Measurements from ENCODE around the gene RNF157.

Gene RNF157

GRCh38 chr17:76121932-76122430, 118.3 kb downstream of the RNF157 start:
- DNase-seq, result peak in 1 of 2 experiments; percentile 31

DNA sequence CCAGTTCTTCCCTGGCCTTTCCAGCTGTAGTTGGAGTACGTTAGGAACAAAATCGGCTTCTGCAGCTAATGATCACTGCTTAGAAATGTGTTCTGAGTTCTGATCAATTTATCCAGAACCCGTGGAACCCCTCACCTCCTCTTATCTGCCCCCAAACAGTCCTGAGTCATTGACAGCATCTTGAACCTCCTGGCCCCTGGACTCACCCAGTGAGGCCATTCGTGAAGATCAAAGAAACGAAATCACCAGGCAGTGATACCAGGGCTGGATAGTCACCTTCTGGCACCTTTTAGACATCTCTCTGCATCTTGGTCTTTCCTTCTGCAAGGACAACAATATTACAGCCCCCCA, 119.7 kb downstream of the RNF157 start:
- no peak for DNase-seq

DNA sequence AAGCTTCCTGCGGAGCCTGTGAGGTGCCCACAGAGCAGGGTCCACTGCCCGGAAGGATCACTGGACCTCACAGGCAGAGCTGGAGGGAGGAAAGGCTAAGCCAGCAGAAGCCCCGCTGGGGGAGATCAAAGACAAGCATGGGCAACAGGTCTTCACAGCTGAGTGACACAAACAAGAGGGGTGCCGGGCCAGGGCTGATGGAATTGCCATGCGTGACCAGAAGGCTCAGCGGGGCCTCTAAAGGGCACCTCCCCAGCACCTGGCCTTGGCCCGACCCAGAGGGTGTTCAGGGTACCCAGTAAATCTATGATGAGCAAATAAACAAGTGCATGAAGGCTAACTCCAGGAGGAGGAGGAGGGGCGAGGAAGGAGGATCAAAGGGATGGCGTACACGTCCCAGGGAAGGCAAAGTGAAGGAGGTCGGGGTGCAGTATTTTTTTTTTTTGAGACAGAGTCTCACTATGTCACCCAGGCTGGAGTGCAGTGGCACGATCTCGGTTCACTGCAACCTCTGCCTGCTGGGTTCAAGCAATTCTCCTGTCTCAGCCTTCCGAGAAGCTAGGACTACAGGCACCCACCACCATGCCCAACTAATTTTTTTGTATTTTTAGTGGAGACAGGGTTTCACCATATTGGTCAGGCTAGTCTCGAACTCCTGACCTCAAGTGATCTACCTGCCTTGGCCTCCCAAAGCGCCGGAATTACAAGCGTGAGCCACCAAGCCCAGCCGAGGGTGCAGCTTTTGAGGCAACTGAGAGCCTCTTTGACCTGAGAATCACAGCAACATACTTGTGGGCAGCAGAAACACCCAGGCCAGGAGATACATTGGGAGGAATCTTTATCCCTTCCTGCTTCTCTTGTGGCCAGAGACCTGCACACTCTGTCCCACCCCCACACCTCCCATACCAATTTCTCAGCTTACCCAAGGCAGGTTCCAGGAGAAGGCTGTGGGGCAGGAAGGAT, 120.6 kb downstream of the RNF157 start:
- DNase-seq, result no peak

DNA sequence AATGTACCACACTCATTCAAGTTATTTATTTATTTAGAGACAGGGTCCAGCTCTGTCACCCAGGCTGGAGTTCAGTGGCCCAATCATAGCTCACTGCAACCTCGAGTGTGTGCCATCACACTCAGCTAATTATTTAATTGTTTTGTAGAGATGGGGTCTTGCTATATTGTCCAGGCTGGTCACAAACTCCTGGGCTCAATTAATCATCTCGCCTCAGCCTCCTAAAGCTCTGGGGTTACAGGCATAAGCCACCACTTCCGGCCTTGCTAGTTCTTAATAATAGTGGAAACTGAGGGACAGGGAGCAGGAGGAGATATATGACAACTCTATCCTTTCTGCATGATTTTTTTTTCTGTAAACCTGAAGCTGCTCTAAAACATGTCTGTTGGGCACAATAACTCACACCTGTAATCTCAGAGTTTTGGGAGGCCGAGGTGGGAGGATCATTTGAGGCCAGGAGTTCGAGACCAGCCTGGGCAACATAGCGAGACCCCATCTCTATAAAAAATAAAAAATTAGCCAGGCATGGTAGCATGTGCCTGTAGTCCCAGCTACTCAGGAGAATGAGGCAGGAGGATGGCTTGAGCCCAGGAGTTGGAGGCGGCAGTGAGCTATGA, 125.0 kb downstream of the RNF157 start:
- no peak for DNase-seq

GRCh38 chr17:76111956-76112355, 128.3 kb downstream of the RNF157 start:
- no peak for DNase-seq

DNA sequence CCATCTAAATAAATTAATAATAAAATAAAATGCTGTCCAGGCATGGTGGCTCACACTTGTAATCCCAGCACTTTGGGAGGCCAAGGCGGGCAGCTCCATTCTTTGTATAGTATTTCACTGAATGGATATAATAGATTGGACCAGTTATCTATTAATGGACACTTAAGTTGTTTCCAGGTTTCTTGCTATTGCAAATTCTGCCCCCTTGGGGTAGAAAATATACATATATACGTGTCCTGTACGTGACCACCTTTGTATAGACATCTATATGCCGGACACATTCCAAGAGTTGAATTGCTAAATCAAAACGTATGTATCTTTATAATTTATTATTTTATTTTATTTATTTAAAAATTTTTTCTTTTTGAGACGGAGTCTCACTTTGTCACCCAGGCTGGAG, 132.8 kb downstream of the RNF157 start:
- DNase-seq, result no peak

GRCh38 chr17:76106703-76107102, 133.6 kb downstream of the RNF157 start:
- DNase-seq, result no peak

DNA sequence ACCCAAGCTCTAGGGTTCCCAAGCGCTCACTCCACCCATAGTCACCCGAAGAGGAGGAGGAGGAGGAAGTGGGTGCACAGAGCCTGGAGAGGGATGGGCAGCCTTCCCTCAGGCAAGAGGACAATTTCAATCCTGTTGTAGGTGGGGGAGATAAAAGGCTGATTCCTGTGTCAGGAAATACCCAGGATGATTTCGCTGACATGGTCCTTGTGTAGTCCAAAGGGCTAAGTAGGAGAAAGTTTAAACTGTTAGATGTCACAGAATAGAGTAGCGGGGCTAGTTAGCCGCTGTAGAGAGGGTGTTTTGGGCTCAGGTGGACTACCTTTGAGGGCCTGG, 135.4 kb downstream of the RNF157 start:
- no peak for DNase-seq

DNA sequence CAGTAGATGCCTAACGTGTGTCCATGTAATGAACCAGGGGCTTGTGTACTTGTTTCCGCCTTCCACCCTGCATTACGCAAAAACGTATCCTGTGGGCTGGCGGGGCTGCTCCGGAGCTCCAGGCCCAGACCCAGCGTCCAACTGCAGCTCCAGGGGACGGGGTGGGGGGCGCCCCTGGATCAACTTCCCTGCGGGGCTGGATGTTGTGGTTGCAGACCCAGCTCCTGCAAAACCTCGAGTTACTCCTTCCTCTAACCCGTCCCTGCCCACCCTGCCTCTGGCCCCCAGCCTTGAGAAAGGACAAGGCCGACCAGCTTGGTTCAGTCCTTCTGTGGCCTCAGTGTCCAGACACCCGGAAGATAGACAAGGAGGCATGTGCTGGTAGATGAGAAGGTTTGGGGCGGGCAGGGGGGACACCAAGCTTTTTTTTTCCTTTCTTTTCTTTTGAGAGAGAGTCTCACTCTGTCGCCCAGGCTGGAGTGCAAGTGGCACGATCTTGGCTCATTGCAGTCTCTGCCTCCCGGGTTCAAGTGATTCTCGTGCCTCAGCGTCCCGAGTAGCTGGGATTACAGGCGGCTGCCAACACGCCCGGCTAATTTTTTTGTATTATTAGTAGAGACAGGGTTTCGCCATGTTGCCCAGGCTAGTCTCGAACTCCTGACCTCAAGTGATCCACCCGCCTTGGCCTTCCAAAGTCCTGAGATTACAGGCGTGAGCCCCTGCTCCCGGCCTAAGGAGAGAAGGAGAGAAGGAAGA, 136.0 kb downstream of the RNF157 start:
- no peak for DNase-seq

DNA sequence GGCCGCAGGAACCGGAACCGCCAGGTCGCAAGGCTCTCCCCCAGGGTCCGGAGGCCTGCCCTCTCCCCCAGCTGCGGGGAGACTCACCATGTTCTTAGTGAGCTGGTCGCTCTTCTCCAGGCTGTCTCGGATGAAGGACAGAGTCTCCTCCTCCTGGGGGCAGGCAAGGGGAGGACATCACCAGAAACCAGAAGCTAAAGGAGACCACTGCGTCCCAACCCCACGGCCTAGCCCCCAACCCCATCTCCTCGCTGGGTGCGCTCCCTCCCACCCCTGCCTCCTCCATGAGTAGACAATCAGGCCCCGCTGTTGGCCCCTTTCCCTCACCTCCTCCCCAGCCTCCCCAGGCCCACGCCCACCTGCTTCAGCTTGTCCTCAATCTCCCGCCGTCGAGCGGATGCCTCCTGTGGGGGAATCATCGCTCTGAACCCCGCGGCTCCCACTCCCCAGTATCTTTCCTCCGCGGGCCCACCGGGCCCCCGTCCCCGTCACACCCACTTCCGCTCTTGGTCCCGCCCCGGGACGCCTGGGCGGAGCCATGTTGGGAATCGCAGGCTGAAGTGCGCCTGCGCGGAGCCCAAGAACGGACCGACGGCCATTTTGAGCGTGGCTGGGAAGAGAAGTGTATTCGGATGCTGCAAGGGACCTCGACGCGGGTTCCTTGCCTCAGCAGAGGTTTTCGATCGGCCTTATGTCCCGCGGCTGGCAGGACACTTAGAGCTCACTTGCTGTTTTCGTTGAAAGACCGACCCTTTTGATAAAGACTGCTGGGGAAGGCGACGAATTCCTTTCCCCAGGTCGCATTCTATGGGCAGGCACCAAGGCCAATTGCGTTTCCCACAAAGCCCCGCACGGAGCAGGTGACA, 136.8 kb downstream of the RNF157 start, which contains the start of gene EXOC7:
EXOC7 (minus strand) TSS at position 514 of the 866 bp plus-strand sequence; CDS start at position 419, 95 bp downstream.
- peak; percentile 93 to 94 for DNase-seq

DNA sequence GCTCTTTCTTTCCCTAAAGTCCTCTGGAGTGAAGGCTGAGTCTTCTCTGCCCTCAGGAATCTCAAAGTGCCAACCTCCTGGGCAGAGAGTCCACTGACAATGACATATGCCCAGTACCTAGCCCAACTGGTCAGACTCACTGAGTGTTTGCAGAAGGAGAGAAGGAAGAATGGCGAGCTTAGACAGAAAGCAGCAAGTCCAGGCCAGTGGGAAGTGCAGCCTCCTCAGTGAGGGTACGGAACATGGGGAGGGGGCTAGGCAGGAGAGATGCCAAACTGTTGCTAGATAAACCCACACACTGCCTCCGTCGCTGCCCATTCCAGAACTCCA, 137.4 kb downstream of the RNF157 start:
- no peak for DNase-seq

- DNase-seq, result no peak
Measured at GRCh38 chr17:76097716-76098295, 142.5 kb downstream of the RNF157 start.

- no peak for DNase-seq
Measured at GRCh38 chr17:76095943-76096342, 144.3 kb downstream of the RNF157 start.

GRCh38 chr17:76094046-76094445, 146.2 kb downstream of the RNF157 start:
- no peak for DNase-seq

GRCh38 chr17:76092526-76093413, 147.5 kb downstream of the RNF157 start:
- no peak for DNase-seq

Measured in activated CD4-positive, alpha-beta T cell treated with anti-CD3 and anti-CD28 coated beads, Interleukin-2, amount 50 U/mL, for 48 hours (primary cell).